DOHH2 (cell line): ENCODE data around the gene FAM184A.

Experiments used
- H3F3A ChIP-seq: fragments of 200-600 bp; sonication (generic), shearing (Covaris generic); 2 replicates; pipeline ENCODE4 v1.6.0; 2016; ENCODE audit warnings: antibody characterized with exemption, mild to moderate bottlenecking; ENCODE audit not compliant: control insufficient read depth, insufficient read depth
- H3K27ac ChIP-seq: fragments of 200-600 bp; sonication (generic); 2 replicates; pipeline ENCODE4 v1.5.1; 2014; ENCODE audit warnings: low read depth, mild to moderate bottlenecking, low read length, moderate library complexity
- H3K27me3 ChIP-seq: fragments of 200-600 bp; sonication (generic); 2 replicates; pipeline ENCODE4 v1.6.1; 2014; ENCODE audit warnings: mild to moderate bottlenecking, low read length, mixed read lengths; ENCODE audit not compliant: control insufficient read depth
- H3K36me3 ChIP-seq: fragments of 200-600 bp; sonication (generic); 2 replicates; pipeline ENCODE4 v1.6.1; 2014; ENCODE audit warnings: mild to moderate bottlenecking, low read length, moderate library complexity, mixed read lengths; ENCODE audit not compliant: control insufficient read depth
- H3K4me1 ChIP-seq: fragments of 200-600 bp; sonication (generic); 2 replicates; pipeline ENCODE4 v1.6.1; 2014; ENCODE audit warnings: mild to moderate bottlenecking, low read length, mixed read lengths; ENCODE audit not compliant: control insufficient read depth
- H3K4me2 ChIP-seq: fragments of 200-600 bp; sonication (generic); 2 replicates; pipeline ENCODE4 v1.6.0; 2014; ENCODE audit warnings: mild to moderate bottlenecking, low read length, moderate library complexity
- H3K4me3 ChIP-seq: fragments of 200-600 bp; sonication (generic); 2 replicates; pipeline ENCODE4 v1.5.1; 2014; ENCODE audit warnings: mild to moderate bottlenecking, low read length, mixed read lengths
- H3K79me2 ChIP-seq: fragments of 200-600 bp; sonication (generic); 2 replicates; pipeline ENCODE4 v1.6.1; 2014; ENCODE audit warnings: mild to moderate bottlenecking, low read length, mixed read lengths; ENCODE audit not compliant: control insufficient read depth
- H3K9me2 ChIP-seq: fragments of 200-600 bp; sonication (generic); replicated peaks from 2 replicates; pipeline ENCODE4 v1.6.1; 2014; ENCODE audit warnings: mild to moderate bottlenecking, low read length, mixed read lengths; ENCODE audit not compliant: control insufficient read depth
- H3K9me3 ChIP-seq: fragments of 200-600 bp; sonication (generic); 2 replicates; pipeline ENCODE4 v1.6.1; 2014; ENCODE audit warnings: antibody characterized with exemption, low read length, mixed read lengths; ENCODE audit not compliant: control insufficient read depth, insufficient read depth
- H4K20me1 ChIP-seq: fragments of 200-600 bp; sonication (generic); 2 replicates; pipeline ENCODE4 v1.6.0; 2014; ENCODE audit warnings: low read depth, mild to moderate bottlenecking, antibody characterized with exemption, low read length, moderate library complexity; ENCODE audit not compliant: control insufficient read depth, insufficient read depth
- EZH2phosphoT487 ChIP-seq: fragments of 200-600 bp; sonication (generic); IDR thresholded peaks from 2 replicates; pipeline ENCODE4 v1.6.1; 2017; ENCODE audit warnings: borderline replicate concordance, mild to moderate bottlenecking, antibody characterized with exemption, low read length, moderate library complexity, mixed read lengths
- TF ChIP-seq, protein P1 (sequence below): fragments of 200-600 bp; sonication (generic); IDR thresholded peaks from one replicate; pipeline ENCODE4 v1.5.1; 2014; ENCODE audit warnings: antibody characterized with exemption, mild to moderate bottlenecking, low read depth, low read length; ENCODE audit not compliant: poor library complexity, severe bottlenecking

FAM184A gene

DNA sequence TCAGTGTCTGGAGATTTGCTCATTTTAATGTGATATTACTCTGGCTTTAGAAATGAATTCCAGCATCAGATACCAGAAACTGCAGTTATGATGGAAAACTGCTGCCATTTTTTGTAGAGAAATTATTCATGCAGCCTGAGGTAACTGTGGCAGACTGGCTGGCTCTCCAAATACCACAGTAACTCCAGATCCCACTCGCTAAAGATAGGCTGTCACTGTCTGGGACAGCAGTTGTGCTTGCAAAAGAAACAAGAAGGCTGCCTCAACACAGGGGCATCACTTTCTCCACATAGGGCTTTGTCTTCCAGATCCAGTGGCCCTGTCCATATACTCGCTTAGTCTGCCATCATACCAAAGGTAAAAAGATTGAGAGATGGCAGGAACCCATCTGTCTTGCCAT lies 52.7 kb downstream of the FAM184A start:
- Histone ChIP-seq H3K27ac (no peak overlapping the region), H3K4me1 (peaks cover 14% of the 10 kb centered on the region)
- no peak for TF ChIP-seq EZH2phosphoT487
- TF ChIP-seq, protein P1, sequence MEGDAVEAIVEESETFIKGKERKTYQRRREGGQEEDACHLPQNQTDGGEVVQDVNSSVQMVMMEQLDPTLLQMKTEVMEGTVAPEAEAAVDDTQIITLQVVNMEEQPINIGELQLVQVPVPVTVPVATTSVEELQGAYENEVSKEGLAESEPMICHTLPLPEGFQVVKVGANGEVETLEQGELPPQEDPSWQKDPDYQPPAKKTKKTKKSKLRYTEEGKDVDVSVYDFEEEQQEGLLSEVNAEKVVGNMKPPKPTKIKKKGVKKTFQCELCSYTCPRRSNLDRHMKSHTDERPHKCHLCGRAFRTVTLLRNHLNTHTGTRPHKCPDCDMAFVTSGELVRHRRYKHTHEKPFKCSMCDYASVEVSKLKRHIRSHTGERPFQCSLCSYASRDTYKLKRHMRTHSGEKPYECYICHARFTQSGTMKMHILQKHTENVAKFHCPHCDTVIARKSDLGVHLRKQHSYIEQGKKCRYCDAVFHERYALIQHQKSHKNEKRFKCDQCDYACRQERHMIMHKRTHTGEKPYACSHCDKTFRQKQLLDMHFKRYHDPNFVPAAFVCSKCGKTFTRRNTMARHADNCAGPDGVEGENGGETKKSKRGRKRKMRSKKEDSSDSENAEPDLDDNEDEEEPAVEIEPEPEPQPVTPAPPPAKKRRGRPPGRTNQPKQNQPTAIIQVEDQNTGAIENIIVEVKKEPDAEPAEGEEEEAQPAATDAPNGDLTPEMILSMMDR: no peak

DNA sequence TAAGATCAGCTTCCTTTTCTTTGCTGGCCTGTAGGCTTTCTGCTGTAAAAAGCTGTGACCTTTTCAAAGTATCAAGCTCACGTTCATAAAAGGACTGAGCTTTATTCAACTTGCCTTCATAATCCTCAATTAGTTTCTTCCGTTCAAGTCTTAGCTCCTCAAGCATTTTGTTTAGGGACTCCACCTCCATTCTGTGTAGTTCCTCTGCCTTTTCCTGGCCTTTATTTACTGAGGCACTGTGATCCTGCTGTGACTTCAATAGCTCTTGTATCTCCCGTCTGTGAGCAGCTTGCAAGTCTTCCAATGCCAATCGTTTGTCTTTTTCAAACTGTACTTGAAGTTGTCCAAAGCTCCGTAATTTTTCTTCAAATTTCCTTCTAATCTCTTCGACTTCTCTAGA lies 54.4 kb downstream of the FAM184A start:
- H3K9me2 ChIP-seq: no peaks in the 10 kb centered on the region; the same call in 1 of the 2 replicates
- no peak for TF ChIP-seq EZH2phosphoT487
- TF ChIP-seq, protein P1: no peak
- no peak overlapping the region for H3K27ac ChIP-seq
- no peaks in the 10 kb centered on the region for H3K36me3 ChIP-seq
- H3K4me3 ChIP-seq: no peak overlapping the region
- no peaks in the 10 kb centered on the region for H4K20me1 ChIP-seq
- H3K79me2 ChIP-seq: no peaks in the 10 kb centered on the region
- H3F3A ChIP-seq: no peaks in the 10 kb centered on the region
- no peak overlapping the region for H3K4me2 ChIP-seq
- no peaks in the 10 kb centered on the region for H3K9me3 ChIP-seq
- peaks cover 14% of the 10 kb centered on the region for H3K4me1 ChIP-seq
- H3K27me3 ChIP-seq: no peaks in the 10 kb centered on the region

More for the DNA sequence above, 52.7 kb downstream of the FAM184A start:
- H3K4me2 ChIP-seq: no peak overlapping the region
- H3K27me3 ChIP-seq: no peaks in the 10 kb centered on the region
- H4K20me1 ChIP-seq: no peaks in the 10 kb centered on the region
- no peaks in the 10 kb centered on the region; the same call in 1 of the 2 replicates for H3K9me2 ChIP-seq
- no peaks in the 10 kb centered on the region for H3K36me3 ChIP-seq
- H3K79me2 ChIP-seq: no peaks in the 10 kb centered on the region
- H3F3A ChIP-seq: no peaks in the 10 kb centered on the region
- H3K4me3 ChIP-seq: no peak overlapping the region
- H3K9me3 ChIP-seq: no peaks in the 10 kb centered on the region

DNA sequence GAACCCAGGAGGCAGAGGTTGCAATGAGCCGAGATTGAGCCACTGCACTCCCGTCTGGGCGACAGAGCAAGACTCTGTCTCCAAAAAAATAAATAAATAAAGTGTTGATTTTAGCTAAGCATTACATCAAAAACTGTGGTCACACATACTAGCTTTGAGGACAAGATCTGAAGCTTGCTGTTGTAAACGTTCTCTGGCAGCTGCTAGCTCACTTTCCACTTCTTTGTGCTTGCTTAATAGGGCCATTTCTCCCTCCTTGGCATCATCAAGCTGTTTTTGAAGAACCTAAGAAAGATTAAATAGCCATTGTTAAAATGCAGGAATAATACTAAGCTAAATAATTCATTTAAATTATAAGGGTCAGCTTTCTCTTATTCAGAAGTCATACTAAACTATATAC lies 55.7 kb downstream of the FAM184A start:
- Histone ChIP-seq H3K36me3 (no peaks in the 10 kb centered on the region), H3K79me2 (no peaks in the 10 kb centered on the region), H3K27me3 (no peaks in the 10 kb centered on the region), H3K4me2 (no peak overlapping the region), H4K20me1 (no peaks in the 10 kb centered on the region), H3F3A (no peaks in the 10 kb centered on the region), H3K4me3 (no peak overlapping the region), H3K27ac (no peak overlapping the region), H3K9me3 (no peaks in the 10 kb centered on the region), H3K4me1 (peaks cover 14% of the 10 kb centered on the region), H3K9me2 (no peaks in the 10 kb centered on the region; the same call in 1 of the 2 replicates)
- no peak for TF ChIP-seq EZH2phosphoT487
- TF ChIP-seq, protein P1: no peak
